ENCODE results near the gene AP5S1.

GRCh38 chr20:3783068-3783489, 37.3 kb upstream of the AP5S1 start:
- no peak for TF ChIP-seq MXI1 (IDR thresholded peaks at IDR 0.05; ENCODE audit: low read depth, low read length)
- TF ChIP-seq CTCF (IDR thresholded peaks at IDR 0.05), result no peak
- TF ChIP-seq NRF1 (IDR thresholded peaks at IDR 0.05; ENCODE audit: low read depth, low read length), result no peak
- no peak for TF ChIP-seq MEF2A (IDR thresholded peaks at IDR 0.05; ENCODE audit: borderline replicate concordance, low read depth)
- TF ChIP-seq EP300 (IDR thresholded peaks at IDR 0.05; ENCODE audit: borderline replicate concordance in 1 of 2, low read depth in 1 of 2, low read length in 1 of 2), result no peak
- no peak for TF ChIP-seq RAD21 (IDR thresholded peaks at IDR 0.05; ENCODE audit: low read length)
- TF ChIP-seq TAF1 (IDR thresholded peaks at IDR 0.05; ENCODE audit: borderline replicate concordance, low read depth, low read length), result no peak
- no peak for TF ChIP-seq RCOR1 (IDR thresholded peaks at IDR 0.05; ENCODE audit: low read length)

Data from SK-N-SH (cell line).